Duodenal mucosa (tissue), 2 donors: ENCODE results near the gene SLC25A17.
"Not testable (repeated sequence)": the region's sequence is repeated elsewhere in the genome, so short reads cannot be mapped to it uniquely, and the experiment has no call there.

Source experiments
- H3K27ac ChIP-seq: one replicate; pipeline ENCODE4 v1.7.0; 2013; ENCODE audit warnings: low read depth, low read length
- H3K27me3 ChIP-seq, 2 donors: one replicate each; pipeline ENCODE4 v1.7.0; 2013; ENCODE audit warnings: low read length in 2 of 2, control low read depth in 1 of 2; ENCODE audit not compliant: insufficient read depth in 2 of 2, control insufficient read depth in 1 of 2
- H3K36me3 ChIP-seq, 2 donors: one replicate each; pipeline ENCODE4 v1.7.0; 2013; ENCODE audit warnings: low read length in 2 of 2, control low read depth in 1 of 2; ENCODE audit not compliant: insufficient read depth in 2 of 2, control insufficient read depth in 1 of 2
- H3K4me1 ChIP-seq, 2 donors: one replicate each; pipeline ENCODE4 v1.7.0; 2013; ENCODE audit warnings: low read length in 2 of 2, control low read depth in 1 of 2; ENCODE audit not compliant: insufficient read depth in 2 of 2, control insufficient read depth in 1 of 2
- H3K4me3 ChIP-seq, 2 donors: one replicate each; pipeline ENCODE4 v1.7.0; 2013; ENCODE audit warnings: low read length in 2 of 2, low read depth in 1 of 2
- H3K9ac ChIP-seq, 2 donors: one replicate each; pipeline ENCODE4 v1.7.0; 2013; ENCODE audit warnings: low read length in 2 of 2, low read depth in 1 of 2
- H3K9me3 ChIP-seq, 2 donors: one replicate each; pipeline ENCODE4 v1.7.0; 2013; ENCODE audit warnings: low read length in 2 of 2, control low read depth in 1 of 2; ENCODE audit not compliant: control insufficient read depth in 1 of 2

SLC25A17 gene

GRCh38 chr22:40723396-40723933, 95.7 kb downstream of the SLC25A17 start:
- Histone ChIP-seq H3K9ac (no peak overlapping the region), H3K4me1 (peaks cover 3 to 7% of the 10 kb centered on the region in 2 donors), H3K4me3 (no peak overlapping the region)

GRCh38 chr22:40721266-40721665, 97.9 kb downstream of the SLC25A17 start:
- no peaks in the 10 kb centered on the region for H3K36me3 ChIP-seq
- H3K9ac ChIP-seq, result no peak overlapping the region
- no peak overlapping the region for H3K4me3 ChIP-seq
- no peaks in the 10 kb centered on the region for H3K27me3 ChIP-seq
- H3K9me3 ChIP-seq, result no peaks in the 10 kb centered on the region
- peaks cover 0 to 7% of the 10 kb centered on the region in 2 donors for H3K4me1 ChIP-seq
- H3K27ac ChIP-seq, result no peak overlapping the region

More at GRCh38 chr22:40723396-40723933, 95.7 kb downstream of the SLC25A17 start:
- Histone ChIP-seq H3K36me3 (no peaks in the 10 kb centered on the region), H3K27me3 (no peaks in the 10 kb centered on the region), H3K27ac (no peak overlapping the region), H3K9me3 (no peaks in the 10 kb centered on the region)

GRCh38 chr22:40720538-40721256, 98.4 kb downstream of the SLC25A17 start:
- no peak overlapping the region for H3K9ac ChIP-seq
- H3K27ac ChIP-seq, result no peak overlapping the region
- no peaks in the 10 kb centered on the region for H3K27me3 ChIP-seq
- H3K4me3 ChIP-seq, result no peak overlapping the region
- peaks cover 0 to 7% of the 10 kb centered on the region in 2 donors for H3K4me1 ChIP-seq
- no peaks in the 10 kb centered on the region for H3K9me3 ChIP-seq
- H3K36me3 ChIP-seq, result no peaks in the 10 kb centered on the region

GRCh38 chr22:40720156-40720537, 99.0 kb downstream of the SLC25A17 start:
- H3K9me3 ChIP-seq, result not testable (repeated sequence)

More at GRCh38 chr22:40720156-40720537, 99.0 kb downstream of the SLC25A17 start:
- H3K36me3 ChIP-seq, H3K27me3 ChIP-seq, H3K9ac ChIP-seq, H3K27ac ChIP-seq, H3K4me3 ChIP-seq, H3K4me1 ChIP-seq: not testable (repeated sequence)
